Measurements from ENCODE around the gene RCOR3. TPM values are rescaled to one million over a fixed set of nuclear protein-coding genes. Genes with fewer than 3 reads are reported as not detected.
"Not testable (repeated sequence)": the region's sequence is repeated elsewhere in the genome, so short reads cannot be mapped to it uniquely, and the experiment has no call there.

Gene RCOR3
- total and polyA plus RNA-seq, 10 of the 15 experiments (the other 5 are each of a cell fraction or from before 2014, with no cell fraction given) = 8.0 to 55.0 (median 25.1) TPM

GRCh38 chr1:211320980-211321379 lies 61.8 kb downstream of the RCOR3 start (continued):
- TF ChIP-seq IKZF2 (IDR thresholded peaks at IDR 0.05) = no peak
- no peak for TF ChIP-seq NKRF (conservative IDR thresholded peaks at IDR 0.05)
- TF ChIP-seq RELB (IDR thresholded peaks at IDR 0.05; ENCODE audit: low read depth) = no peak
- TF ChIP-seq IRF4 (IDR thresholded peaks at IDR 0.05; ENCODE audit: low read depth, low read length) = no peak
- no peak for TF ChIP-seq FOS (IDR thresholded peaks at IDR 0.05; ENCODE audit: borderline replicate concordance, extremely low read depth, insufficient read length)
- no peak for TF ChIP-seq YBX1 (IDR thresholded peaks at IDR 0.05)
- no peak for TF ChIP-seq E2F8 (IDR thresholded peaks at IDR 0.05; ENCODE audit: low read depth, partially characterized antibody)
- no peak for TF ChIP-seq NRF1 (conservative IDR thresholded peaks at IDR 0.05; ENCODE audit: low read depth, low read length)
- no peak for TF ChIP-seq ZBTB11 (CRISPR knock-in tag; IDR thresholded peaks at IDR 0.05)

- H3K36me3 ChIP-seq (ENCODE audit: control insufficient read depth in 2 of 2, insufficient read depth in 2 of 2, low read length in 1 of 2); BruUV-seq (replicated peaks); ATAC-seq; H3K4me2 ChIP-seq (ENCODE audit: control insufficient read depth, insufficient read depth); H3K27ac ChIP-seq (ENCODE audit: control insufficient read depth, insufficient read depth); H4K20me1 ChIP-seq (ENCODE audit: control insufficient read depth, insufficient read depth); H3K4me3 ChIP-seq; FAIRE-seq; H3K27me3 ChIP-seq (replicated peaks in 1 of 2; ENCODE audit: control insufficient read depth in 2 of 2, insufficient read depth in 2 of 2, low read length in 1 of 2); POLR2A ChIA-PET; H3K79me2 ChIP-seq (ENCODE audit: control insufficient read depth, insufficient read depth, low read length); H2AFZ ChIP-seq (ENCODE audit: control insufficient read depth, low read depth, low read length); RAD21 ChIA-PET (ENCODE audit: unreplicated experiment); H3K9me3 ChIP-seq (replicated peaks; ENCODE audit: control insufficient read depth, insufficient read depth, low read length); DNase-seq (ENCODE audit: low read depth, low spot score); H3K9ac ChIP-seq (ENCODE audit: control insufficient read depth, insufficient read depth, low read length): not testable (repeated sequence)
- ChIA-PET CTCF (interaction anchor here (0.6 to 11.0 kb wide), 10 partner anchors 9 to 193 kb away, joined by 3 to 99 read pairs (median 9); no protein-coding TSS in a partner anchor), SMC1A (ENCODE audit: uncharacterized antibody, unreplicated experiment) (interaction anchor here (1.2 to 2.9 kb wide), 5 partner anchors 61 to 192 kb away, joined by 3 to 15 read pairs (median 9); no protein-coding TSS in a partner anchor)
- H3K4me1 ChIP-seq (ENCODE audit: control insufficient read depth, insufficient read depth, low read length) = peaks cover 11% of the 10 kb centered on the region
- 95% methylated on average over 6 of the region's 7 CpGs for WGBS (ENCODE audit: insufficient coverage, insufficient replicate concordance, low lambda C conversion rate, missing lambda C conversion rate)
- in situ Hi-C loops (cut with MboI) (loop anchor here (5.0 to 10.0 kb wide), 3 partner anchors 151 to 331 kb away; no protein-coding TSS in a partner anchor), intact Hi-C loops (cut with micrococcal nuclease; ENCODE audit: unreplicated experiment) (loop anchor here (2.0 kb wide), 1 partner anchor 333 kb away; no protein-coding TSS in a partner anchor)
Observed at GRCh38 chr1:211321646-211322045, 62.5 kb downstream of the RCOR3 start.

All from GM12878 (cell line).